Keratinocyte (primary cell): ENCODE data around the gene SETD1B. TPM values are rescaled to one million over a fixed set of nuclear protein-coding genes. Genes with fewer than 3 reads are reported as not detected.
"Not testable (repeated sequence)": the region's sequence is repeated elsewhere in the genome, so short reads cannot be mapped to it uniquely, and the experiment has no call there.

Experiments used
- DNase-seq: peaks from one replicate; pipeline ENCODE4 v3.0.0-alpha.2; 2011; ENCODE audit warnings: low read depth, missing footprints, low spot score
- FAIRE-seq: peaks from 2 replicates; lab custom pipeline; 2011; peaks lifted over from hg19 to GRCh38; lab: Jason Lieb, UNC
- H2AFZ ChIP-seq: 2 replicates; pipeline ENCODE4 v1.6.0; 2012; ENCODE audit warnings: low read length, control low read depth, inconsistent platforms; ENCODE audit not compliant: control insufficient read depth
- H3K27ac ChIP-seq: 2 replicates; pipeline ENCODE4 v1.5.1; 2011; ENCODE audit warnings: low read length; ENCODE audit not compliant: control insufficient read depth, insufficient read depth
- H3K27me3 ChIP-seq: 3 replicates; pipeline ENCODE4 v1.6.0; 2011; ENCODE audit warnings: low read length; ENCODE audit not compliant: control insufficient read depth, insufficient read depth; ENCODE audit errors: extremely low read depth
- H3K36me3 ChIP-seq, 2 experiments: 2 replicates in 1 of 2; 3 replicates in 1 of 2; pipeline ENCODE4 v1.5.1; 2011; ENCODE audit warnings: low read length in 2 of 2, mild to moderate bottlenecking in 1 of 2; ENCODE audit not compliant: control insufficient read depth in 2 of 2, insufficient read depth in 2 of 2; ENCODE audit errors: extremely low read depth in 1 of 2
- H3K4me1 ChIP-seq: 3 replicates; pipeline ENCODE4 v1.5.1; 2011; ENCODE audit warnings: low read length; ENCODE audit not compliant: control insufficient read depth, insufficient read depth; ENCODE audit errors: extremely low read depth
- H3K4me2 ChIP-seq: 3 replicates; pipeline ENCODE4 v1.6.0; 2011; ENCODE audit warnings: low read depth, low read length; ENCODE audit not compliant: control insufficient read depth, insufficient read depth; ENCODE audit errors: extremely low read depth
- H3K4me3 ChIP-seq, 3 experiments: fragments of 200-600 bp in 1 of 3; sonication (generic) in 1 of 3; 2 replicates in 2 of 3; 3 replicates in 1 of 3; pipeline ENCODE4 v1.5.1; 2011 to 2016; ENCODE audit warnings: low read length in 3 of 3, mild to moderate bottlenecking in 3 of 3, control low read depth in 2 of 3, inconsistent platforms in 1 of 3, low read depth in 1 of 3, mixed read lengths in 1 of 3, mixed run types in 1 of 3, moderate library complexity in 1 of 3; ENCODE audit not compliant: control insufficient read depth in 2 of 3, insufficient read depth in 2 of 3; ENCODE audit errors: extremely low read depth in 1 of 3
- H3K79me2 ChIP-seq: 2 replicates; pipeline ENCODE4 v1.6.0; 2012; ENCODE audit warnings: low read length; ENCODE audit not compliant: control insufficient read depth, insufficient read depth
- H3K9ac ChIP-seq: 3 replicates; pipeline ENCODE4 v1.6.0; 2011; ENCODE audit warnings: low read length; ENCODE audit not compliant: control insufficient read depth, insufficient read depth; ENCODE audit errors: extremely low read depth
- H3K9me1 ChIP-seq: 3 replicates; pipeline ENCODE4 v1.6.0; 2011; ENCODE audit warnings: low read length; ENCODE audit not compliant: control insufficient read depth, insufficient read depth; ENCODE audit errors: extremely low read depth
- H3K9me3 ChIP-seq: 2 replicates; pipeline ENCODE4 v1.5.1; 2012; ENCODE audit warnings: low read depth, low read length; ENCODE audit not compliant: control insufficient read depth
- H4K20me1 ChIP-seq: 3 replicates; pipeline ENCODE4 v1.6.0; 2011; ENCODE audit warnings: low read length; ENCODE audit not compliant: control insufficient read depth, insufficient read depth; ENCODE audit errors: extremely low read depth
- EZH2 ChIP-seq: IDR thresholded peaks from one replicate; pipeline ENCODE4 v1.6.1; 2012; ENCODE audit warnings: inconsistent platforms, mild to moderate bottlenecking, low read length, moderate library complexity
- dilution Hi-C: fragments of 300-500 bp; cut with MboI; formaldehyde crosslinking; loops from one replicate; pipeline ENCODE4 v1.7.0; 2020; ENCODE audit warnings: low sequenced_read_pairs; ENCODE audit not compliant: extremely low pct_ligation_motif_present
- polyA plus RNA-seq, 5 experiments: library from polyadenylated mRNA; depleted of rRNA in 3 of 5; stranded (reverse) in 3 of 5; stranded (forward) in 1 of 5; unstranded in 1 of 5; fragments of >200 nt; gene quantifications; 1 replicate in 1 of 5; 2 replicates in 3 of 5; 3 replicates in 1 of 5; pipeline versions ENCODE4 v1.2.1 to v1.2.3, GENCODE V29; 2011 to 2012; ENCODE audit warnings: missing spikeins in 2 of 5, low read depth in 1 of 5, low replicate concordance in 1 of 5
- TF ChIP-seq, protein P1 (sequence below), 3 experiments: IDR thresholded peaks in 1 of 3; conservative IDR thresholded peaks in 1 of 3; optimal IDR thresholded peaks in 1 of 3; 2 replicates in 2 of 3; 3 replicates in 1 of 3; pipeline versions ENCODE3 to v1.5.1; 2011; ENCODE audit warnings: low read length in 3 of 3, mild to moderate bottlenecking in 3 of 3, moderate library complexity in 2 of 3, control low read depth in 1 of 3, inconsistent platforms in 1 of 3; ENCODE audit not compliant: insufficient read depth in 2 of 3; ENCODE audit errors: extremely low read depth in 1 of 3

SETD1B gene
- polyA plus RNA-seq, 1 donor (not counting 4 experiments of a cell fraction or from before 2014, with no cell fraction given): 0.72 TPM

DNA sequence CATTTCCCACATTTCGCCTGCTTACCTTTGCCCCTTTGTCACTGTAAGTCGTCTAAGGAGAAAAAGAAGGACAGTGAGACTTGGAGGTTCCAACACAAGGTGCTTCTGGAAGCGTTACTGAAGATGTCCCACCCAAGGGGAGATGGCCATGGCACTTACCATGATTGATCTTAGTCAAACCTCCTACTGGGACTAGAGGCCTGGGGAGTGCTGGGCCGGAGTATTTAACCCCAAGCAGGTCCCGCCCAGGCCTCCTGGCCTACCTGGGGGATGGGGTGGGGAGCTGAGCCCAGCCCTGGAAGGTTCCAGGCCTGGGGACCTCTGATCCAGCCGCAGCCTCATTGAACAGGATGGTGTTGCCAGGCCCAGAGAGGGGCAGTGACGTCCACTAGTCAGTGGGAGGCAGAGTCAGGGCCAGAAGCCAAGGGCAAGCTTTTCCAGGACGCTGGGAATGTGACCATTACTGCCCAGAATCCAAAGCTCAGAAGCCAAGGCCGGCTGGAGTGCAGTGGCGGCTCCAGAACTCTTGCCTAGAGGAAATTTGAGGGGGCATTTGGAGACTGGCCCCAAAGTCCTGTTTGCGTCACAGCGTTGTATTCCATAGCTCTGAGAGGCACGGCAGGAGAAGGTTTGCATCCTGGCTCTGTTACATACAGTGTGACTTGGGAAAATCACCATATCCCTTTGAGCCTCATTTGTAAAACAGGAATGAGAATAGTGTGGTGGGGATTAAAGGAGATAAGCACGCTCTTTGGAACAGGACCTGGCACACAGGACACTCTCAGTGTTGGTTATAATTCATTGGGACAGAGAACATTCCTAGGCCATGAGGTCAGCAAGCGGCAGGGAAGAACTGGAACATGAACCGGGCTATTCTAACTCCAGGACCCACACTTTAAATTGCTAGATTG lies 55.1 kb downstream of the SETD1B start, which contains the start of gene HPD:
TSS of gene HPD (minus strand) at position 198 of the 911 bp plus-strand sequence. CDS start at position 162, 36 bp downstream.
- H2AFZ ChIP-seq: no peak within 1 kb of the TSS

DNA sequence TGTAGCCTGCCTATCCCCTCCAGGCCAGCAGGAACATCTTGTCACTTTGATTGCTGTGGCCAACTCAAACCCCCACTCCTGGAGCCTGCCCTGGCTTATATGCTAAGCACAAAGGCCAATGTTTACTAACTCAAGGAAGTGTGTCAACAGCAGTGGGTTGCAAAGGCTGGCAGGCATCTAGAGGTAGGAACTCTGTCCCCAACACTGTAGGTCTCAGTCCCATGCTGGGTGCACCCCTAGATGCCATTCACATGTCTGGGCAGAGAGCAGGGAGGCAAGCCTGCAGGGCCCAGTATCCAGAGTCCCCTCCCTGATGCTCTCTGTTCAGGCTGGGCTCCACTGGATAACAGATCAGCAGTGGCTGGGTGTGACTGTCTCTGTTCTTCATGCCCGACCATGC lies 56.4 kb downstream of the SETD1B start:
- Histone ChIP-seq H3K9ac (no peak overlapping the region), H3K4me1 (peaks cover 6% of the 10 kb centered on the region), H3K9me1 (no peaks in the 10 kb centered on the region), H3K9me3 (no peaks in the 10 kb centered on the region), H4K20me1 (no peaks in the 10 kb centered on the region), H3K27ac (no peak overlapping the region), H3K36me3 (no peaks in the 10 kb centered on the region), H2AFZ (no peak overlapping the region), H3K4me3 (no peak overlapping the region), H3K27me3 (no peaks in the 10 kb centered on the region), H3K79me2 (no peaks in the 10 kb centered on the region), H3K4me2 (no peak overlapping the region)
- DNase-seq (no peak), FAIRE-seq (no peak)
- no peak for TF ChIP-seq EZH2
- TF ChIP-seq, protein P1, sequence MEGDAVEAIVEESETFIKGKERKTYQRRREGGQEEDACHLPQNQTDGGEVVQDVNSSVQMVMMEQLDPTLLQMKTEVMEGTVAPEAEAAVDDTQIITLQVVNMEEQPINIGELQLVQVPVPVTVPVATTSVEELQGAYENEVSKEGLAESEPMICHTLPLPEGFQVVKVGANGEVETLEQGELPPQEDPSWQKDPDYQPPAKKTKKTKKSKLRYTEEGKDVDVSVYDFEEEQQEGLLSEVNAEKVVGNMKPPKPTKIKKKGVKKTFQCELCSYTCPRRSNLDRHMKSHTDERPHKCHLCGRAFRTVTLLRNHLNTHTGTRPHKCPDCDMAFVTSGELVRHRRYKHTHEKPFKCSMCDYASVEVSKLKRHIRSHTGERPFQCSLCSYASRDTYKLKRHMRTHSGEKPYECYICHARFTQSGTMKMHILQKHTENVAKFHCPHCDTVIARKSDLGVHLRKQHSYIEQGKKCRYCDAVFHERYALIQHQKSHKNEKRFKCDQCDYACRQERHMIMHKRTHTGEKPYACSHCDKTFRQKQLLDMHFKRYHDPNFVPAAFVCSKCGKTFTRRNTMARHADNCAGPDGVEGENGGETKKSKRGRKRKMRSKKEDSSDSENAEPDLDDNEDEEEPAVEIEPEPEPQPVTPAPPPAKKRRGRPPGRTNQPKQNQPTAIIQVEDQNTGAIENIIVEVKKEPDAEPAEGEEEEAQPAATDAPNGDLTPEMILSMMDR (optimal IDR thresholded peaks at IDR 0.05 in 1 of 3, IDR thresholded peaks at IDR 0.05 in 1 of 3, conservative IDR thresholded peaks at IDR 0.05 in 1 of 3; ENCODE audit: extremely low read depth in 1 of 3, insufficient read depth in 2 of 3, low read length in 3 of 3): no peak
- dilution Hi-C loops: no loop called here

More for the DNA sequence above, 55.1 kb downstream of the SETD1B start, which contains the start of gene HPD:
- Histone ChIP-seq H3K9ac (no peak within 1 kb of the TSS), H3K9me3 (no peaks in the 10 kb centered on the region), H3K36me3 (no peaks in the 10 kb centered on the region), H3K4me2 (no peak within 1 kb of the TSS), H3K79me2 (no peaks in the 10 kb centered on the region), H3K27ac (no peak within 1 kb of the TSS), H3K4me3 (no peak within 1 kb of the TSS), H3K9me1 (no peaks in the 10 kb centered on the region), H3K4me1 (peaks cover 6% of the 10 kb centered on the region), H3K27me3 (no peaks in the 10 kb centered on the region), H4K20me1 (no peaks in the 10 kb centered on the region)
- DNase-seq: no peak
- no peak for FAIRE-seq
- TF ChIP-seq EZH2: no peak
- TF ChIP-seq, protein P1 (optimal IDR thresholded peaks at IDR 0.05 in 1 of 3, IDR thresholded peaks at IDR 0.05 in 1 of 3, conservative IDR thresholded peaks at IDR 0.05 in 1 of 3; ENCODE audit: extremely low read depth in 1 of 3, insufficient read depth in 2 of 3, low read length in 3 of 3): no peak
- dilution Hi-C loops: no loop called here

DNA sequence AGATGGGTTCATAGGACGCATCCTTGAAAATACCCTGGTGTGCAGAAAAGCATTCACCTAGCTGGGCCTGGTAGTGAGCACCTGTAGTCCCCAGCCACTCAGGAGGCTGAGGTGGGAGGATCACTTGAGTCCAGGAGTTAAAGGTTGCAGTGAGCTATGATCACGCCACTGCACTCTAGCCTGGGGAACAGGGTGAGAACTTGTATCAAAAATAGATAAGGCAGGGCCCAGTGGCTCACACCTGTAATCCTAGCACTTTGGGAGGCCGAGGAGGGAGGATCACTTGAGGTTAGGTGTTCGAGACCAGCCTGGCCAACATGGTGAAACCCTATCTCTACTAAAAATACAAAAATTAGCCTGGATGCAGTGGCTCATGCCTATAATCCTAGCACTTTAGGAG lies 56.9 kb downstream of the SETD1B start:
- dilution Hi-C loops, H2AFZ ChIP-seq, DNase-seq, H3K27ac ChIP-seq, H3K4me1 ChIP-seq, H3K79me2 ChIP-seq, H4K20me1 ChIP-seq, H3K4me3 ChIP-seq, H3K9me3 ChIP-seq, FAIRE-seq, H3K4me2 ChIP-seq, H3K36me3 ChIP-seq, H3K27me3 ChIP-seq, H3K9ac ChIP-seq, H3K9me1 ChIP-seq: not testable (repeated sequence)
